Erythroblast (primary cell): Measurements from ENCODE around the gene ADCY4.

ENCODE experiments used
- GATA1 ChIP-seq: IDR thresholded peaks from 2 replicates; pipeline ENCODE4 v1.6.1; 2011; ENCODE audit warnings: low read depth, mild to moderate bottlenecking, control low read depth, low read length, moderate library complexity
- POLR2A ChIP-seq: IDR thresholded peaks from 2 replicates; pipeline ENCODE4 v1.6.1; 2011; ENCODE audit warnings: mild to moderate bottlenecking, low read length

- TF ChIP-seq GATA1 (no peak), POLR2A (no peak)
These were observed 46.6 kb upstream of the ADCY4 start for GRCh38 chr14:24381363-24382063.
